ENCODE measurements around the gene PLCXD1.
"Not testable (repeated sequence)": the region's sequence is repeated elsewhere in the genome, so short reads cannot be mapped to it uniquely, and the experiment has no call there.

The PLCXD1 gene

DNA sequence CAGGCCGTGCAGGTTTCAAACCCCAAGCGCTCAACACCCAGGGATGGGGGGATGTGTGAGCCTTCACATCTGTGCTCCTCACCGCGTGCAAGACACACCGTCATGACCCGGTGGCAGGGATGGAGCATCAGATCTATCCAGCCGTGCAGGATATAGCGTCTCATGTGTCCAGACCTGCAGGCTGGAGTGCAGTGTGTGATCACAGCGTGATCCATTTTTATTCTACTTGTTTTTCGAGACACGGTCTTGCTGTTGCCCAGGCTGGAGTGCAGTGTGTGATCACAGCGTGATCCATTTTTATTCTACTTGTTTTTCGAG lies 70.1 kb downstream of the PLCXD1 start:
- DNase-seq (ENCODE audit: low read depth in 2 of 2) = not testable (repeated sequence)

DNA sequence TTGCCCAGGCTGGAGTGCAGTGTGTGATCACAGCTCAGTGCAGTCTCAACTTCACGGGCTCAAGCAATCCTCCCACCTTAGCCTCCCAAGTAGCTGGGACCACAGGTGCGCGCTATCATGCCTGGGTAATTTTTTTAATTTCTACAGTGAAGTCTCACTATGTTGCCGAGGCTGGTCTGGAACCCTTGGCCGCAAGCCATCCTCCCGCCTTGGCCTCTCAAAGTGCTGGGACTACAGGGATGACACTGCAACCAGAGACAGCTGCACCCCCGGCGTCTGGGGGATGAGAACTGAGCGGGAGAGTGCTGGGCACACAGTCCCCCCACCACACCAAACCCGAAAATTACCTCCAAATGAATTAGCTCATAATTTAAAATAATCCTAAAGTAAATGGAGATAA lies 70.6 kb downstream of the PLCXD1 start:
- DNase-seq (ENCODE audit: low read depth in 2 of 2) = no peak

- DNase-seq (ENCODE audit: low read depth in 2 of 2) = no peak
Observed at GRCh38 chrX:352181-352580, 71.0 kb downstream of the PLCXD1 start.

DNA sequence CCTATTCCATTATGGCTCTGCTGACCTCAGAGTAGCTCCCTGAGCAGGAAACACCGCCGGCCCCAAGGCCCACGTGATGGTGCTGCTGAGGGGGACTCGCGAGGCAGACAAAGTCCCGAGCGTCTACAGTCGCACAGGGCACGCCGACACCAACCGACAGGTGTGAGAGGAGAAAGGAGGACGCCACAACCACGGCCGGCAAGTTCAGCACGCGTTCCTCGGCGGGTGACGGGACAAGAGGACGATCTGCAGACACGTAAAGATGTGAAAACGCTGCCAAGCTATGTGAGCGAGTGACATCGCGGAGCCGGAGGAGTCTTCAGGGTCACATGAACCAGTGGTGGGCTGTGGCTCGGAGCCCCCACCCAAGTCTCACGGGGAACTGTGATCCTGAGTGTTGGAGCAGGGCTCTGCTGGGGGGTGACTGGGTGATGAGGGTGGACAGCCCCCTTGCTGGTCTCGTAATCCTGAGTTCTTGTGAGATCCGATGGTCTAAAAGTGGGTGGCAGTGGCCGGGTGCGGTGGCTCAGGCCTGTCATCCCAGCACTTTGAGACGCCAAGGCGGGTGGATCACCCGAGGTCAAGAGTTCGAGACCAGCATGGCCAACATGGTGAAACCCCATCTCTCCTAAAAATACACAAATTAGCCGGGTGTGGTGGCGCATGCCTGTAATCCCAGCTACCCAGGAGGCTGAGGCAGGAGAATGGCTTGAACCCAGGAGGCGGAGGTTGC lies 71.6 kb downstream of the PLCXD1 start:
- no peak for DNase-seq (ENCODE audit: low read depth in 2 of 2)
